Thyroid gland (tissue), 4 donors: ENCODE data around the gene PITX3.

Experiments
- CTCF ChIP-seq, 6 experiments: fragments of 200-600 bp in 3 of 6; fragments of 450-650 bp in 3 of 6; sonication (generic) in 3 of 6; IDR thresholded peaks; one replicate each; pipeline ENCODE4 v1.5.1; 2016 to 2019; ENCODE audit warnings: antibody characterized with exemption in 6 of 6, mild to moderate bottlenecking in 2 of 6, inconsistent platforms in 1 of 6, moderate library complexity in 1 of 6
- POLR2A ChIP-seq, 2 donors: fragments of 450-650 bp; IDR thresholded peaks; one replicate each; pipeline ENCODE4 v1.6.1; 2017; ENCODE audit warnings: antibody characterized with exemption in 2 of 2, mild to moderate bottlenecking in 2 of 2, moderate library complexity in 1 of 2

GRCh38 chr10:102274062-102274461, 32.8 kb upstream of the PITX3 start:
- TF ChIP-seq CTCF (IDR thresholded peaks at IDR 0.05) (no peak), POLR2A (IDR thresholded peaks at IDR 0.05) (no peak)
